Glomerular visceral epithelial cell (primary cell): ENCODE data around the gene PTPN14.

Experiments
- DNase-seq: peaks from one replicate; pipeline ENCODE4 v3.0.0-alpha.2; 2016; ENCODE audit errors: extremely low spot score

The PTPN14 gene

DNA sequence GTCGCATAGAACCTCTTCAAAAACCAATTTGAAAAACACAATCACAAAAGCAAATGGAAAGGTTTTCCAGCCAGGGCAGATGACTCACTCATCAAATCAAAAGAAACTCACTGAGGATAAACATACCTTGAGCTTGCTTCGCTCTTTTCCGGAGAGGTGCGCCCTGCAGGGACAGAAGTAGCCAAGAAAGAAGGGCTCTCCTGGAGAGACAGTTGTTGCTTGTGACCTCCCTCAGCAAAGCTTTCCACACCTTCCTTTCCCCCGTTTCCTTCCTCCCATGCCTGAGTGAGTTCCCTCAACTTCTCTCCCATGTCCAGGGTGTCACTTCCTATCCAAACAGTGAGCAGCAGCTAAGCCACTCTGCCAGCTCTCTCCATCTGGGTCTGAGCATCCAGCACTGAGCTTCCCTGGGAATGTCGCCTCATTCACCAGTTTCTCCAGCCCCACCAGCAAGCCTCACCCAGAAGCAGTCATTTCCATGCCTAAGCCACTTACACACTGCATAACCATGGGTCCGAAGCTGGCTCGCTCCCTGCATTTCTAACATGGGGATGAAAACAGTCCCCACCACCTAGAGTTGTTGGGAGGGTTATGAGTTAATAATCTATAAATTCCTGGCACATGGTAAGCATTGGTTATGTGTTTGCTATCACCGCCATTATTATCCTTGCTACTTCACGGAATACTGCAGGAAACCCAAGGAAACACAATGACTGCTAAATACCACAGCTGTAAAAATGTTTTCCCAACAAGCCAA, 75.0 kb downstream of the PTPN14 start:
- no peak for DNase-seq

GRCh38 chr1:214475746-214476145, 75.7 kb downstream of the PTPN14 start:
- DNase-seq, result no peak

GRCh38 chr1:214475331-214475730, 76.1 kb downstream of the PTPN14 start:
- DNase-seq, result no peak

DNA sequence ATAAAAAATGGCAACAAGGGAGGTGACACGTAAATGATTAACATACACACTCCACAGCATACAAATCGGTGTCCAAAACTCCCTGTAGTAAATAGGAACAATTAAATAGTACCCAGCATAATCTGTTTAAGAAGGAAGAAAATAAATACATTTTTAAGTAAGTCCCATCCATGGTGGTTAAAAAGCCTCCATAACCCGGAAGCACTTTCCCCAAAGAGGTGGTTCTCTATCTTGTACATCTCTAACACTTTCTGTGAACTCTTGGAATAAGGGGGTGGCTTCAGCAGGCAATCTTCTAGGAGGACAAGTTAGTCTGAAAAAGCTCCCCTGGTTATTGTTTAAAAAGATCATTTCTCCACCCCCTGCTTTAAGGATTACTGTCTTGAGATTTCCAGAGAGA, 76.9 kb downstream of the PTPN14 start:
- no peak for DNase-seq

GRCh38 chr1:214473862-214474261, 77.5 kb downstream of the PTPN14 start:
- DNase-seq, result no peak

DNA sequence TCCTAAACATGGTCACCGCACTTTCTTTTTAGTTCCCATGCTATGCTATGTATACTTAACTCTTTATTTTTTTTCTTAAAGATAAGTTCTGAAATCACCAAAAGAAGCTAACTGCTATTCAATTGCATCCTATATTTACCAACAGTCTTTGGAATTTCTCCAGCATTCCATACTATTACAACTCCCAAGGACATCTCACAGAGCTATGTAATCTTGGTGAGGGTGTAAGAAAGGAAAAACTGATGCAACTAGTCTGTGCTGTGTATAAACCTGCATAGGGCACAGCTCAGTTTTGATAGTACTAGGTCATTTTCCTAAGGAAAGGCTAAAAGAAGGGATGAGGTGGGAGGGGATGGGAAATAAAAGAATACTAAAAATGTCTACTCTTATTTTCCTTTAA, 78.0 kb downstream of the PTPN14 start:
- no peak for DNase-seq

GRCh38 chr1:214472364-214472763, 79.0 kb downstream of the PTPN14 start:
- no peak for DNase-seq

- DNase-seq, result no peak
Measured at GRCh38 chr1:214471458-214471857, 79.9 kb downstream of the PTPN14 start.

DNA sequence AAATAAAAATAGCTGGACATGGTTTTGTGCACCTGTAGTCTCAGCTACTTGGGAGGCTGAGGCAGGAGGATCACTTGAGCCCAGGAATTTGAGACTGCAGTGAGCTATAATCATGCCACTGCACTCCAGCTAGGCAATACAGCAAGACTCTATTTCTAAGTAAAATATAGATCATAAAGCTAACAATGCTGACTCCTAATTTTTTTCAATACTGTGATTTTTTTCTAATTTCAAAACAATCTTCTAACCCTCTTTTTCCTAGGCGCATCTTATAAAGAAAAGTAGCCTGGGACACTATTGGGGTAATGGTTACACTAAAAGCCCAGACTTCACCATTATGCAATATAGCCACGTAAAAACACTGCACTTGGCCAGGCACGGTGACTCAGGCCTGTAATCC, 81.3 kb downstream of the PTPN14 start:
- DNase-seq, result no peak

GRCh38 chr1:214469290-214469689, 82.1 kb downstream of the PTPN14 start:
- no peak for DNase-seq

DNA sequence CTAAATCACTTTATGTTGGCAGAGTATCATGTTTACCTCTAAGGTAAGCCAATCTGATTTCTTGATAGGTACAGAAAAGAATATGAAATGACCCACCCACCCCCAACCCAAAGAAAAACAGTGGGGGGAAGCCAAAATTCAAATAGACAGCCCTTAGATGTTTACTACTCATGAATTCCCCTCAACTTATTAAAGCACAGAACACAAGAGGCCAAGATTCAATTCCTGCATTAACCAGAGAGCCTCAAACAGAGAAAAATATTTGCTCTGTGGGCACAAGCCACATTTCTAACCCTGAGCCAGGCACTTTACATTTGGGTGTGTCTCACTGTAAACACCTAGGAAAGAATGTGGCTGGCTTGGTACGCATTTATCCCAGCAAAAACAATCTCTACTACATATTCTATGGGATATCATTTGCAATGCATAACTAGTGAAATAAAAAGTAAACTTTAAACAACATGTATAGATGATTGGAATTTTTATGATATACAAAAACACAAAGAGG, 84.3 kb downstream of the PTPN14 start:
- no peak for DNase-seq

- DNase-seq, result no peak
Measured at GRCh38 chr1:214466403-214467077, 84.9 kb downstream of the PTPN14 start.

DNA sequence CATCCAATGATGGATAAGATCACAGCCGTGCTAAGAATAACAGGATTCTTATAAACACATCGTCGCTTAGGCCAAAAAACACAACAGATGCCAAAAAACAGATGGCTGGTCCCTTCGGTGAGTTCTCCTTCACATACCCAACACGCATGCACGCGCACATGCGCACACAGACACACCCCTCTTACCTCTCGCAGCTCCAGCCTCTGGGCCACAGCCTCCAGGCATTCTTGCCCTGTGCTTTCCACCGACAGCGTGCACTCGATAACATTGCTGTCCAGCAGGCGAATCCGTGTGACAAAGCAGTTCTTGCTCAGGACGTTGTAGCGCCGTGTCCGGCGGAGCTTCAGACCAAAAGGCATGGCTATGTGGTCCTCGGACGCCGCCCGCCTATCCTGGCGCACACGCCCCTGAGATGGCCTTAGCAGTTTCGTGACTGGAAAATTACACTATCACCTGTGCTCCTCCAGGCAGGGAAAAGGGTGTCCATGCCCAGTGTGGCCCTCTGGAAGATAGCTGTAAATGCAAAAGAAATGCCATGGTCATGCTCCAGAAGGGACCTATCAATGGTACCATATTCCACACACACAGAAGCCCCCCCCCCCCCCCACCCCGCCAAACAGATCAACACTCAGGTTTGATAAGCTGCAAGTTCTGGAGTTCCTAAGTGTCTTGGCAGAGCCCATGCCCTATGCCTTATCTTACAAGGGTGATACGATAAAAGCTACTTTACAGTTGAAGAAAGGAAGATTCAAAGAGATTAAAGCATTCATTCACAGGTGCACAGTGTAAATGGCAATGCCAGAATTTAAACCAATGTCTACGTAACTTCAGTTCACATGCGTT, 86.7 kb downstream of the PTPN14 start:
- DNase-seq, result no peak

GRCh38 chr1:214463596-214463995, 87.8 kb downstream of the PTPN14 start:
- DNase-seq, result no peak

GRCh38 chr1:214462882-214463281, 88.5 kb downstream of the PTPN14 start:
- no peak for DNase-seq

GRCh38 chr1:214461305-214461704, 90.1 kb downstream of the PTPN14 start:
- no peak for DNase-seq

DNA sequence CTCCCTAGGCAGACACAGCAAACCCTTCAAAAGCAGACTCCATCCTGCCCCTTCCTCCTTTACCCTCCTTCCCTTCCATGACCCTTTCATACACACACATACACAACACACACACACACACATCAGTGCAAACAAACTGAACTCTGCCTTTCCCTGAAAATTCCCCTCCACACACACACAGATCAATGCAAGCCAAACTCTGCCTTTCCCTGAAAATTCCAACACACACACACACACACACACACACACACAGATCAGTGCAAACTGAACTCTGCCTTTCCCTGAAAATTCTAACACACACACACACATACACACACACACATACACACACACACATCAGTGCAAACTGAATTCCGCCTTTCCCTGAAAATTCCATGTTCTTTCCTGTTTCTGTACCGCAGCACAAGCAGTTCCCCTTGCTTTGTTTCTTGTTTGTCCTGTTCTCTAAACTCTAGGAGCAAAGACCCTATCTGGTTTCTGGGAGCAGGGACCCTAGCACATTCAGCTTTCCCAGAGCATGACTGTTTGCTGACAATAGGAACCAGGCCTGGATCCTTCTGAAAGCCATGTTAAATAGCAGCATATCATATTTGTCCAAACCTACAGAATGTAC, 91.0 kb downstream of the PTPN14 start:
- DNase-seq, result no peak

GRCh38 chr1:214459895-214460294, 91.5 kb downstream of the PTPN14 start:
- DNase-seq, result no peak

GRCh38 chr1:214458541-214458940, 92.9 kb downstream of the PTPN14 start:
- DNase-seq, result no peak

DNA sequence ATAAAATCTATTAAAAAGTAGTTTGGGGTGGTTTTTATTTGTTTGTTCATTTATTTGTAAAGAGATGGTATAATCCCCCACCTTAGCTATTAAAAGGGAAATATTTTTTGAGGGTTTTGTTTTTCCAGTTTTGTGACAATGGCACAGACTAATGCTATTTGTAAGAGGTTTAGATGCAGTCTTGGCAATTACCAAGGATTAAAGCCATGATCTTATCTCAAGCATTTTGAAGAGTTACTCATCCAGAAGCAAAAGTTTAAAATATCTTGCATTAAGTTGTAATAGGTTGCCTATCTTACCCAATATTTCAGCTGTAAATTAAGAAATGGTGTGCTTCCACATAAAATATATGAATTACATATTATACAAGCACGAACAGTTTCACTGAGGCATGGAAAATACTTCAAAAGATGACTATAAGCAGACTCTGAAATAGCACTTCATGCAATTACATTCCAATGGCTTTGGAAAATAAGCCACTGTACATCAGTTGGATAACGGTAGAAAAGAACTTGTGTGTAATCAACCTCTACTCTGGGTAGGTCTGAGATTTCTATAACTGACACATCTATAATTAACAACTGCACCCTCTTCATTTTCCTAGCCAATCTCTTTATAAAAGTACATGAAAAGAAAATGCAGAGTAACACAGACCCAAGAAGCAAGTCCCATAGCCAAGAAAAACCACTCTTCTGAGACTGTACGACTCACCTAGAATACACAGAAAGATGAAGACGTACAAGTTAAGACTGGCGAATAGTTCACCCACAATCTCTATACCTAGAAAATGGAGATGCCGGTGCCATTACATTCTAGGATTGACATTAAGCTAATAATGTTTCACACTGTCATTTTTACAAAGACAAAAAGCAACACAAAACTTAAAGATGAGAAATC, 95.2 kb downstream of the PTPN14 start:
- DNase-seq, result no peak

GRCh38 chr1:214455479-214455878, 95.9 kb downstream of the PTPN14 start:
- no peak for DNase-seq
